HG02885 (cell line): ENCODE data around the gene ACIN1.
A peak's percentile ranks its signal among the peaks of the same experiment; 100 is the strongest.
"Not testable (repeated sequence)": the region's sequence is repeated elsewhere in the genome, so short reads cannot be mapped to it uniquely, and the experiment has no call there.

Source experiments
- ATAC-seq: cut with Tn5 transposase; IDR thresholded peaks from one replicate; pipeline ENCODE4 v1.9.1; 2021; ENCODE audit warnings: mild to moderate bottlenecking; ENCODE audit not compliant: unreplicated experiment, poor library complexity

ACIN1 gene

GRCh38 chr14:23107620-23108019 lies 12.7 kb upstream of the ACIN1 start:
- not testable (repeated sequence) for ATAC-seq

- no peak for ATAC-seq
Observed at GRCh38 chr14:23106747-23107045, 11.8 kb upstream of the ACIN1 start.

- no peak for ATAC-seq
Observed at GRCh38 chr14:23105348-23105824, 10.4 kb upstream of the ACIN1 start.

- no peak for ATAC-seq
Observed at GRCh38 chr14:23104591-23105347, 9.8 kb upstream of the ACIN1 start, which contains the start of gene CIROP. TSS of gene CIROP (minus strand) at chr14:23104989. CDS start at chr14:23104920, 69 bp downstream.

GRCh38 chr14:23104070-23104590 lies 9.2 kb upstream of the ACIN1 start:
- ATAC-seq: no peak

GRCh38 chr14:23103581-23103980 lies 8.6 kb upstream of the ACIN1 start:
- ATAC-seq: no peak

GRCh38 chr14:23102801-23103200 lies 7.9 kb upstream of the ACIN1 start:
- ATAC-seq: no peak

GRCh38 chr14:23101986-23102625 lies 7.2 kb upstream of the ACIN1 start:
- ATAC-seq: no peak

GRCh38 chr14:23101213-23101970 lies 6.5 kb upstream of the ACIN1 start:
- no peak for ATAC-seq

GRCh38 chr14:23099212-23099861 lies 4.4 kb upstream of the ACIN1 start:
- ATAC-seq: no peak

- no peak for ATAC-seq
Observed at GRCh38 chr14:23097786-23098185, 2.9 kb upstream of the ACIN1 start.

- ATAC-seq: peak; percentile 91
Observed at GRCh38 chr14:23095196-23096108, 516 bp upstream of the ACIN1 start, which contains the start of gene C14orf119. TSS of gene C14orf119 (plus strand) at chr14:23095505. CDS start at chr14:23097659, 2,154 bp downstream.

- no peak for ATAC-seq
Observed at GRCh38 chr14:23093991-23094665, 808 bp downstream of the ACIN1 start.

GRCh38 chr14:23093526-23093925 lies 1.4 kb downstream of the ACIN1 start:
- no peak for ATAC-seq

GRCh38 chr14:23093104-23093503 lies 1.8 kb downstream of the ACIN1 start:
- ATAC-seq: no peak

- no peak for ATAC-seq
Observed at GRCh38 chr14:23091294-23092225, 3.4 kb downstream of the ACIN1 start.

GRCh38 chr14:23090254-23090636 lies 4.7 kb downstream of the ACIN1 start:
- no peak for ATAC-seq
